HG03095 (cell line): ENCODE results near the gene ATP6V1G2.
"Not testable (repeated sequence)": the region's sequence is repeated elsewhere in the genome, so short reads cannot be mapped to it uniquely, and the experiment has no call there.

ENCODE experiments used
- ATAC-seq: cut with Tn5 transposase; IDR thresholded peaks from one replicate; pipeline ENCODE4 v1.9.1; 2021; ENCODE audit warnings: moderate library complexity; ENCODE audit not compliant: unreplicated experiment

The ATP6V1G2 gene

DNA sequence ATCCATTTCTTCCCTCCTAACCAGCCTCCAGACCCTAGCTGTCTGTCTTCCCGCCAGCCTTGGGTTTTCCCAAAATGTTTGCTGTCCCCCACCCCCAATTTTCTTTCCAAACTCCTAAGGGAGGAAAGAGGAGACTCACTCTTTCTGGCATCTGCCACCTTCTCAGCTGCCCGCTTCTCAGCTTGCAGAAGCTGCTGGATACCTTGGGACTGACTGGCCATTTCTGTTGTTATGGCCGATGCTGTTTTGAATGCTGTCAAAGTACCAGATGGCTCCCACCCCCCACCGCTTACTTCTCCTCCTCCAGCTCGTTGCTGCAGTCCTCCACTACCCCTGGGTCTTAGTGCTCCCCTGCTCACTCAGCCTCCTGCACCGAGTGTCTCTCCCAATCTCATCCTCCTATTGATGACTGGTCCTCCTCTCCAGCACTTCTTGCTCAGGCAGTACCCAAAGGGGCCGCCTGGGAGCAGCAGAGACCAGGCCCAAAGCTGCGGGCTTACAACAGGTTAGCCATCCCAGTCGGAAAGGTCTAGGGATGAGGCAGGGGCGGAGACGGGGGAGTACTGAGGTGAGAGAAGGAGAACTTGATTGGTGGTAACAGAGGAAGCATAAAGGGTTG is at the start of gene ATP6V1G2:
Gene ATP6V1G2 (minus strand): TSS at position 270 of the 619 bp plus-strand sequence. CDS start 49 bp downstream, at position 221.
- peak; percentile 41 for ATAC-seq

- no peak for ATAC-seq
Measured at GRCh38 chr6:31592396-31592771, 46.0 kb upstream of the ATP6V1G2 start.

DNA sequence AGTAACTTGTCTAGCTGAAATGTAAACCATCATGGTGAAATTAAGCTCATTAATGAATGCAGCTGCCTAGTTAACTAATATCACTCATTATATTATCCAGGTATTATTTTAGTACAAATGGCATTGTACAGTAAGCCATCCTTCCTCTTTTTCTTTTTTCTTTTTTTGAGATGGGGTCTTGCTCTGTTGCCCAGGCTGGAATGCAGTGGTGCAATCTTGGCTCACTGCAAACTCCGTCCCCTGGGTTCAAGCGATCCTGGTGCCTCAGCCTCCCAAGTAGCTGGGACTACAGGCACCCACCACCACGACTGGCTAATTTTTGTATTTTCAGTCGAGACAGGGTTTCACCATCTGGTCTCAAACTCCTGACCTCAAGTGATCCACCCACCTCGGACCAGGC is 44.3 kb upstream of the ATP6V1G2 start:
- not testable (repeated sequence) for ATAC-seq

GRCh38 chr6:31588871-31589650 is 42.7 kb upstream of the ATP6V1G2 start:
- ATAC-seq, result no peak

DNA sequence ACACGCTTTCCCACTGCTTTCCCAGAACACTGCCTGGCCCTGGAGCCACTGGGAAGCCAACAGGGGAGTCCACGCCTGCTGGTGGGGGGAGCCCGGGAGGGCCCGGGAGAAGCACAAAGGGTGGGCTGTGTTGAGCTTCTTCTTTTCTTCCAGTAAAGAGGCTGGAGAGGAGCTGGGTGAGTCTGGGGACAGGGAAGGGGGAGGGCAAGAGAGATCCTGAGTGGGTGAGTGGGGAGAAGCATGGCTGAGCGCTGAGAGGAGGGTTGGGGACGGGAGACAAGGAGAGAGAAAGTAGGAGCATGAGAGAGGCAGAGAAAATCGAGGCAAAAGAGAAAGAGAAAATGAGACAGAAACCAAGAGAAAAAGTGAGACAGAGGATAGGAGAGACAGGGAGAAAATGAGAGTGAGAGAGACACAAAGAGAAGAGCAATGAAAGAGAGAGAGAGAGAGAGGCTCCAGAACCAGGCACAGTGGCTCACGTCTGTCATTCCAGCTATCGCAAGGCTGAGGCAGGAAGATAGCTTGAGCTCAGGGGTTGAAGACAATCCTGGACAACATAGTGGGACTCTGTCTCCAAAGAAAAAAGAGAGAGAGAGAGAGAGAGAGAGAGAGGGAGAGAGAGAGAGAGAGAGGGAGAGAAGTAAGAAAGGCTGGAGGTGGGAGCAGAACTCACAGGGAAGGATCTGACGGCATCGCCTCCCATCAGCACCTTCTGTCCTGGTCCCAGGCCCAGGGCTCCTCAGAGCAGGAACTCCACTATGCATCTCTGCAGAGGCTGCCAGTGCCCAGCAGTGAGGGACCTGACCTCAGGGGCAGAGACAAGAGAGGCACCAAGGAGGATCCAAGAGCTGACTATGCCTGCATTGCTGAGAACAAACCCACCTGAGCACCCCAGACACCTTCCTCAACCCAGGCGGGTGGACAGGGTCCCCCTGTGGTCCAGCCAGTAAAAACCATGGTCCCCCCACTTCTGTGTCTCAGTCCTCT is 41.7 kb upstream of the ATP6V1G2 start:
- no peak for ATAC-seq

DNA sequence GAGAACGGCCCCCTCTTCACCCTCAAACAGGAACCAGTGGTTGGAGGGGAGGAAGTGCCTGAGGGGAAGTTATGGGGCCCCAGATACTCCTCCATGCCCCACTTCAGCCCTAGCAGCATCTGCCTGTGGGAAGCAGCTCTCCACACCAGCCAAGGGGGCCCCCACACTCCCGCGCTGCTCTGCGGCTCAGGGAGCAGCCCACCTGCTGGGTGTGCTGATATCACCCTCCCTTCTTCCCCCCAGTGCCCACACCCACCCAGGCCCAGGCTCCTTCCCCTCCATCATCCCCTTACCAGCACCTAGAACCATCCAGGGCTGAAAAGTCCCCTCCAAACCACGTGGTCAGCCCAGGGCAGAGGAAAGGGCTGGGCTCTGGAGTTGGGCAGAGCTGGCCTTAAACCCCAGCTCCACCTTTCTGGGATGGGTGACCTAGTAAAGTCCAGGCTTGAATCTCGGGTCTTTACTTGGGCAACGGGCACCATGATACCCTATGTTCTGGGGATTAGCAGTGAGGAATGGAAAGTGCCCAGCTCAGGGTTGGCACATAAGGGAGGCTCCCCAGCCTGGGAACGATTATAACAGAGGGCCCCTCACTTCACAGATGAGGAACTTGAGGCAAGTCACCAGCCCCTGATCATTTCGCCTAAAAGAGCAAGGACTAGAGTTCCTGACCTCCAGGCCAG is 40.3 kb upstream of the ATP6V1G2 start:
- no peak for ATAC-seq

DNA sequence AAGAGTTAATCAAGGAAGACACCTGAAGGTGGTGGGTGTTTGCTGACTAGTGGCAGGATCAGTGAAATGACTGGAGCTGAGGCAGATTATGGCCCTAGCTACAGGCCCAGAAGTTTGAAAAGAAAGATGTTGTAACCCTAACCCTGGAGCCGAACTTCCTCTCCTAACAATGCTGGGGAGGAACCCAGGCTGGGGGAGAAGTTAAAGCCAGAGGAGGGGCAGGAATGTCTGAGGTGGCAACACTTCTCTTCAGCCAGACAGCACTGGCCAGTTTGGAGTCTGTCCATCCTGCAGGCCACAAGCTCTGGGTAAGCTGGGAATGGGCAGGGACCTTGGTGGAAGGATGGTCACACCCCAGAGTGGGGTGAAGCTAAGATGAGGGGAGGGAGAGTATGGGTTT is 39.6 kb upstream of the ATP6V1G2 start, which contains the start of gene LST1:
Gene LST1 (plus strand): TSS at position 270 of the 400 bp plus-strand sequence. CDS start 1,023 bp downstream, outside the sequence.
- no peak for ATAC-seq

GRCh38 chr6:31585491-31585890 is 39.1 kb upstream of the ATP6V1G2 start:
- ATAC-seq, result no peak

DNA sequence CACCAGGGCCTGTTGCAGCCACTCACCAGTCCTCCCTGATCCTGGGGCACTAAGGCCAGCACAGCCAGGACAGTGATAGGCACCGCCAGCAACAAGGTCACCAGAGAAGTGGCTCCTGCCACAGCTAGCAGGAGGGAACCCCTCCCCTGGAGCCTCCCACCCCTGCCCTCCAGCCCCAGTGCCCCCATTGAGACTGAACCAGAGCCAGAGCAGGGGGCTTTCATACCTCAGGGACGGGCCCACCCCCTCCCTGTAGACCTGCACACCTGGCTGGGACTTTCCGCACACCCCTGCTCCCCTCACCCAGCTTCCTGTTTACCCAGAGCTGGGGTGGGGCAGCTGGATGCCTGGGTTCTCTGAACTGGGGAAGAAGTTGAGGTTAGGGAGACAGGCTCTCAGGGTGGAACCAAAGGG is 35.8 kb upstream of the ATP6V1G2 start, which contains the start of gene LTB:
Gene LTB (minus strand): TSS at position 195 of the 414 bp plus-strand sequence. CDS start 7 bp downstream, at position 188.
- no peak for ATAC-seq

DNA sequence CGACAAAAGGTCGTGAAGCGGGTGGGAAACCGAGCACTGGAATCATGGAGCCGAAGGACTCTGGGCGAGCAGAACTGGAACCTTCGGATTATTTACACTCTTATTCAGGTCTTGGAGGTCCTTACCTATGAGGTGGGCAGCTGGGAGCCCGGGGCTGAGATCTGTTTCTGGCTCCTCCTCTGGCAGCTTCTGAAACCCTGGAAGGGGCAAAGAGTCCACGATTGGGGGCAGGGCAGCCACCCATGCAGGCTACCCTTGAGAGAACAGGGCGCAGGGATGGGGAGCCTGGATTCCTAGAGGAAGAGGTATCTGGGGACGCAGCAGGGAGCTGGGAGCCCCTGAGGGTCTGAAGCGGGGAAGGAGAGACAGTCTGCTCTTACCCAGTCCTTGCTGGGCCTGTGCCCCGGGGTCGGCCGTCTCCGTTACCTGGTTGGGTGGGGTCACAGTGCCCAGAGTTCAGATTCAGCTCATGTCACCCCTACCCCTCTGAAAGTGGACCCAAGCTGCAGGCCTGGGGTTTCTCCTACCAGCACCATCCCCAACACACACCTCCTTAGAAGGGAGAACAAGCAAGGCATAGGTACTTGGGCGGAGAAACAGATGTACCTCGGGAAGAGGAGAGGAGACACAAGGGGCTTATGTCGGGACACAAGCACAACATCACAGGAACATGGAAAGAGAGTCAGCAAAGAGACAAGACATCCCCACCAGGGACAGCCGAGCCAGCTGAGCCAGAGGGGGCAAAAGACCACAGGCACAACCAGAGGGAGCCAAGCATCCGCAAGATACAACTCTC is 35.2 kb upstream of the ATP6V1G2 start:
- ATAC-seq, result no peak

DNA sequence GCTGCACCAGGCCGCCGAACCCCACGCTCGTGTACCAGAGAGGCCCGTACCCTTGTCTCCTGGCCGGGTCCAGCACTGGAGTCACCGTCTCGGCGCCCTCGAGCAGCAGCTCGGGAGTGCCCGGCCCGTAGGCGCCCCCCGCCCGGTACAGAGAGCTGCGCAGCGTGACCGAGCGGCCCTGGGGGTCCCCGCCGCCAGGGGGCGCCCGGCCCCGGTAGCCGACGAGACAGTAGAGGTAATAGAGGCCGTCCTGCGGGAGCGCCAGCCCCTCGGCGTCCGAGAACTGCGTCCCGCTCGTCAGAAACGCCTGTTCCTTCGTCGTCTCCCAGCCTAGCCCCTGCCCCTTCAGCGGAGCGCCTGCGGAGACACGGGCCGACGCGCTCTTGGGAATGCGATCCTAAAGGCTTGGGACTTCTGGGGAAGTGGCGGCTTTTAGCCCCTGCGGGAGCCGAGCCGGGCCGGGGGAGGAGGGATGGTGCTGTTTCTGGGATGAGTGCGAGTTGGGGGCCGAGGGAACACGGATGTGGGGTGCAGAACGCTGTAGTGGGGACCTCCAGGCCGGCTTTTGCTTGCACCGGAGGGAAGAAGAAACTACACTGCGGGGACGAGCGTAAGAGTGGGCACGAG is 34.5 kb upstream of the ATP6V1G2 start:
- peak; percentile 50 for ATAC-seq

DNA sequence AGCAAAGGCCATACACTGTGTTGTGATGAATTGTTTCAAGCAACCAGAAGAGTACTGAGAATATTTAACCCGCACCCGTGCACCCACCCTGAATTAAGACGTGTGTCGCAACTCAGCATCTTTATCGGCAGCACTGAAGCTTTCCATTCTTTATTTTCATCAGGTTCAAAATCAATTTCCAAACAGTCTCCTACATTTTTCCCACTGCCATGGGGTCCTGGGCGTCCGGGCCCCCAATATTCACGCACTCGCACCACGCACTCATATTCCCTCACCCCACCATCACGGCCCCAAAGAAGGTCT is 34.0 kb upstream of the ATP6V1G2 start:
- no peak for ATAC-seq

GRCh38 chr6:31579546-31580437 is 33.4 kb upstream of the ATP6V1G2 start:
- no peak for ATAC-seq

DNA sequence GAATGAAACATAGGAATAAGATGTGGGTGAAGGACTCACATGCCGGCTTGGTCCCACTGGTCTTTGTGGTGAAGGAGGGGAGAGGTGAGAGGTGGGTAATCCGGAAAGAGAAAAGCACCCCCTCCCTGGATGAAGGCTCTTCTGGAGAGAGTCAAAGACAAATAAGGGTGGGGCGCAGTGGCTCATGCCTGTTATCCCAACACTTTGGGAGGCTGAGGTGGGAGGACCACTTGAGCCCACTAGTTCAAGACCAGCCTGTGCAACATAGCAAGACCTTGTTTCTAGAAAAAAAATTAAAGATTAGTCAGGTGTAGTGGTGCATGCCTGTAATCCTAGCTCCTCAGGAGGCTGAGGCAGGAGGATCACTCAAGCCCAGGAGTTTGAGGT is 32.7 kb upstream of the ATP6V1G2 start:
- no peak for ATAC-seq

DNA sequence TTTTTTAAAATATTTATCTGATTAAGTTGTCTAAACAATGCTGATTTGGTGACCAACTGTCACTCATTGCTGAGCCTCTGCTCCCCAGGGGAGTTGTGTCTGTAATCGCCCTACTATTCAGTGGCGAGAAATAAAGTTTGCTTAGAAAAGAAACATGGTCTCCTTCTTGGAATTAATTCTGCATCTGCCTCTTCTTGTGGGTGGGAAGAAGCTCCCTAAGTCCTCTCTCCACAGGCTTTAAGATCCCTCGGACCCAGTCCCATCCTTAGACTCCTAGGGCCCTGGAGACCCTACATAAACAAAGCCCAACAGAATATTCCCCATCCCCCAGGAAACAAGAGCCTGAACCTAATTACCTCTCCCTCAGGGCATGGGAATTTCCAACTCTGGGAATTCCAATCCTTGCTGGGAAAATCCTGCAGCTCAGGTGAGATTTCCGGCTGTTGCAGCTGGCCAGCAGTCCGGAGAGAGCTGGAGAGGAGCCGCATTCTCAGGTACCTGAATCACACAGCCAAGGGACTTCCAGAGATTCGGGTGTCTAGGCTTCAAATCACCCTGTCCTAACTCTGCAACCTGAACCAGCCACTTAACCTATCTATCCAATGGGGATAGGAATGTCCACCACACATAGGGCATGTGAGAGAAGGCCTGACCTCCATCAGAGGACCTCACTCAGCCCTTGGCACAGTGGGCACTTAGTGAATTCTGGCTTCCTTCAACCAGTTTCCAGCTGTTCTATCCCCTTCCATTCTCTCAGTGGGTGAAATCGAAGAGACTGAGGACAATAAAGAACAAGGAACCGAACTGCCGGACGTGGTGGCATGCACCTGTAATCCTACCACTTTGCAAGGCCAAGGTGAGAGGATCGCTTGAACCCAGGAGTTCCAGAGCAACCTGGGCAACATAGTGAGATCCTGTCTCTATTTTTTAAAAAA is 32.0 kb upstream of the ATP6V1G2 start:
- no peak for ATAC-seq

DNA sequence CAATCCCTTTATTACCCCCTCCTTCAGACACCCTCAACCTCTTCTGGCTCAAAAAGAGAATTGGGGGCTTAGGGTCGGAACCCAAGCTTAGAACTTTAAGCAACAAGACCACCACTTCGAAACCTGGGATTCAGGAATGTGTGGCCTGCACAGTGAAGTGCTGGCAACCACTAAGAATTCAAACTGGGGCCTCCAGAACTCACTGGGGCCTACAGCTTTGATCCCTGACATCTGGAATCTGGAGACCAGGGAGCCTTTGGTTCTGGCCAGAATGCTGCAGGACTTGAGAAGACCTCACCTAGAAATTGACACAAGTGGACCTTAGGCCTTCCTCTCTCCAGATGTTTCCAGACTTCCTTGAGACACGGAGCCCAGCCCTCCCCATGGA is 31.2 kb upstream of the ATP6V1G2 start:
- ATAC-seq, result no peak

- no peak for ATAC-seq
Measured at GRCh38 chr6:31576897-31577578, 30.6 kb upstream of the ATP6V1G2 start.
